ENCODE data around the gene COL27A1. TPM values are rescaled to one million over a fixed set of nuclear protein-coding genes. Genes with fewer than 3 reads are reported as not detected.

Gene COL27A1
- total RNA-seq, 1 experiment from 2014 or later = 12.0 TPM

DNA sequence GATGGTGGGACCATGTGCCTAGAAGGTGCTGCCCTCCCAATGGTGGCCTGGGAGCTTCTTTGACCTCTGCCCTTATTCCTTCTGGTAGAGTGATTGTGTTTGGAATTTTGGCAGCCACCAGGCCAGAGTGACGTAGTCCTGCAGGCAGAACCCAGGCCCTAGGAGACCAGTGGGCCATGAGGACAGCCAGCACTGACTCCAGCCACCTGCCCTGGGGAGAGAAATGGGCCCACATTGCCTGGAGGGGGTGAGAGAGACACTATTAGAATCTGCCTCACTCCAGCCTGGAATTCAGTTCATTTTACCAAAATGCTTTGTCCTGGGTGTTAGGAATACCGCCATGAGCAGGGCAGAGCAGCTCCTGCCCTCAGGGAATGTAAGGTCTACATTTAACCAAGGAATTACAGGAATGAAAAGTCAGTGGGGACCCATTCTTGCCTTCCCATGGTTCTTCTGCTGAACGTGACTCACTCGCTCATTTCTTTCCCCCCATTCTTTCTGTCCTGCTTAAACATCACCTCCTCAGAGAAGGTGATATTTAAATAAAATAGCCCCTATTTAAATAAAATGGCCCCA, 5.5 kb upstream of the COL27A1 start:
- Histone ChIP-seq H3K4me3 (replicated peaks in 1 of 2; ENCODE audit: low read depth in 1 of 2, low read length in 2 of 2) (no peak overlapping the region), H4K20me1 (ENCODE audit: insufficient read depth) (no peaks in the 10 kb centered on the region), H2AFZ (ENCODE audit: low read depth, low read length, poor library complexity, severe bottlenecking) (no peak overlapping the region), H3K9me3 (ENCODE audit: control insufficient read depth in 1 of 2, insufficient read depth in 1 of 2, low read depth in 1 of 2, low read length in 2 of 2) (no peaks in the 10 kb centered on the region), H3K79me2 (ENCODE audit: insufficient read depth, low read length) (no peaks in the 10 kb centered on the region), H3K36me3 (ENCODE audit: control insufficient read depth in 1 of 2, insufficient read depth in 2 of 2, low read length in 2 of 2) (no peaks in the 10 kb centered on the region), H3K4me1 (ENCODE audit: control insufficient read depth in 1 of 2, insufficient read depth in 2 of 2, low read length in 2 of 2) (peaks cover 0 to 9% of the 10 kb centered on the region in 2 experiments; a peak in 3 of 4 replicates), H3K9me2 (ENCODE audit: insufficient read depth) (no peaks in the 10 kb centered on the region), H3K9ac (ENCODE audit: low read length) (no peak overlapping the region), H3K27ac (ENCODE audit: low read depth, low read length) (no peak overlapping the region), H3K4me2 (ENCODE audit: low read length) (no peak overlapping the region), H3K27me3 (ENCODE audit: insufficient read depth, low read length) (peaks cover 15% of the 10 kb centered on the region; the same call in 1 of the 2 replicates)
- no peak for ATAC-seq
- intact Hi-C loops (cut with micrococcal nuclease) = no loop called here
- no TSS peak for BruUV-seq (replicated peaks)
- TF ChIP-seq CEBPB (IDR thresholded peaks at IDR 0.05; ENCODE audit: low read depth) = no peak
- TF ChIP-seq YY1 (IDR thresholded peaks at IDR 0.05; ENCODE audit: extremely low read depth, insufficient replicate concordance, low read depth, low read length) = no peak
- no peak for TF ChIP-seq SIN3A (IDR thresholded peaks at IDR 0.05; ENCODE audit: low read depth)
- no peak for TF ChIP-seq JUND (IDR thresholded peaks at IDR 0.05)
- no peak for TF ChIP-seq ZNF274 (IDR thresholded peaks at IDR 0.05; ENCODE audit: low read depth, low read length)
- TF ChIP-seq MAX (IDR thresholded peaks at IDR 0.05) = no peak
- TF ChIP-seq SP1 (IDR thresholded peaks at IDR 0.05; ENCODE audit: low read depth) = no peak
- no peak for TF ChIP-seq CBX3 (IDR thresholded peaks at IDR 0.05; ENCODE audit: low read depth)
- no peak for TF ChIP-seq CTCF (IDR thresholded peaks at IDR 0.05 in 2 of 3, conservative IDR thresholded peaks at IDR 0.05 in 1 of 3; ENCODE audit: borderline replicate concordance in 1 of 3, insufficient read depth in 1 of 3, low read depth in 2 of 3, low read length in 2 of 3)
- TF ChIP-seq, protein P1, sequence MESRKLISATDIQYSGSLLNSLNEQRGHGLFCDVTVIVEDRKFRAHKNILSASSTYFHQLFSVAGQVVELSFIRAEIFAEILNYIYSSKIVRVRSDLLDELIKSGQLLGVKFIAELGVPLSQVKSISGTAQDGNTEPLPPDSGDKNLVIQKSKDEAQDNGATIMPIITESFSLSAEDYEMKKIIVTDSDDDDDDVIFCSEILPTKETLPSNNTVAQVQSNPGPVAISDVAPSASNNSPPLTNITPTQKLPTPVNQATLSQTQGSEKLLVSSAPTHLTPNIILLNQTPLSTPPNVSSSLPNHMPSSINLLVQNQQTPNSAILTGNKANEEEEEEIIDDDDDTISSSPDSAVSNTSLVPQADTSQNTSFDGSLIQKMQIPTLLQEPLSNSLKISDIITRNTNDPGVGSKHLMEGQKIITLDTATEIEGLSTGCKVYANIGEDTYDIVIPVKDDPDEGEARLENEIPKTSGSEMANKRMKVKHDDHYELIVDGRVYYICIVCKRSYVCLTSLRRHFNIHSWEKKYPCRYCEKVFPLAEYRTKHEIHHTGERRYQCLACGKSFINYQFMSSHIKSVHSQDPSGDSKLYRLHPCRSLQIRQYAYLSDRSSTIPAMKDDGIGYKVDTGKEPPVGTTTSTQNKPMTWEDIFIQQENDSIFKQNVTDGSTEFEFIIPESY (IDR thresholded peaks at IDR 0.05; ENCODE audit: extremely low read depth, insufficient replicate concordance, low read length) = no peak
- no peak for TF ChIP-seq EGR1 (IDR thresholded peaks at IDR 0.05; ENCODE audit: low read depth)
- TF ChIP-seq SRF (IDR thresholded peaks at IDR 0.05; ENCODE audit: low read depth) = no peak
- ChIA-PET POLR2A (no interaction called here), CTCF (no interaction called here), RAD21 (ENCODE audit: low non-redundant PET in 1 of 2, low total read pairs in 2 of 2, uncharacterized antibody in 2 of 2, unreplicated experiment in 2 of 2) (no interaction called here)
- no peak for DNase-seq (ENCODE audit: low read depth, low spot score)

All from HCT116 (cell line).